ENCODE data around the gene ZFP90. TPM values are rescaled to one million over a fixed set of nuclear protein-coding genes. Genes with fewer than 3 reads are reported as not detected.
A peak's percentile ranks its signal among the peaks of the same experiment; 100 is the strongest.

ZFP90 gene
- total and polyA plus RNA-seq, 9 of the 15 experiments (the other 6 are each of a cell fraction or from before 2014, with no cell fraction given), result 0.66 to 2.9 (median 2.3) TPM

GRCh38 chr16:68538880-68539701, at the start of gene ZFP90 (continued):
- TF ChIP-seq GMEB1 (CRISPR knock-in tag; IDR thresholded peaks at IDR 0.05), result peak; percentile 42; the same call in 1 of the 2 replicates
- TF ChIP-seq, protein P1, sequence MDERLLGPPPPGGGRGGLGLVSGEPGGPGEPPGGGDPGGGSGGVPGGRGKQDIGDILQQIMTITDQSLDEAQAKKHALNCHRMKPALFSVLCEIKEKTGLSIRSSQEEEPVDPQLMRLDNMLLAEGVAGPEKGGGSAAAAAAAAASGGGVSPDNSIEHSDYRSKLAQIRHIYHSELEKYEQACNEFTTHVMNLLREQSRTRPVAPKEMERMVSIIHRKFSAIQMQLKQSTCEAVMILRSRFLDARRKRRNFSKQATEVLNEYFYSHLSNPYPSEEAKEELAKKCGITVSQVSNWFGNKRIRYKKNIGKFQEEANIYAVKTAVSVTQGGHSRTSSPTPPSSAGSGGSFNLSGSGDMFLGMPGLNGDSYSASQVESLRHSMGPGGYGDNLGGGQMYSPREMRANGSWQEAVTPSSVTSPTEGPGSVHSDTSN (CRISPR knock-in tag; IDR thresholded peaks at IDR 0.05; ENCODE audit: low read depth), result no peak
- TF ChIP-seq, protein P1 (tag; conservative IDR thresholded peaks at IDR 0.05; ENCODE audit: low read depth), result 0 out of 2 replicates have a peak, but pooled peaks have one; percentile 41
- TF ChIP-seq POLR2B (IDR thresholded peaks at IDR 0.05; ENCODE audit: low read depth, partially characterized antibody), result peak; percentile 34
- TF ChIP-seq ZC3H11A (IDR thresholded peaks at IDR 0.05; ENCODE audit: low read depth, low read length), result no peak
- peak; percentile 90 to 91 for TF ChIP-seq NRF1 (conservative IDR thresholded peaks at IDR 0.05 in 1 of 2, IDR thresholded peaks at IDR 0.05 in 1 of 2)
- TF ChIP-seq, protein P2, sequence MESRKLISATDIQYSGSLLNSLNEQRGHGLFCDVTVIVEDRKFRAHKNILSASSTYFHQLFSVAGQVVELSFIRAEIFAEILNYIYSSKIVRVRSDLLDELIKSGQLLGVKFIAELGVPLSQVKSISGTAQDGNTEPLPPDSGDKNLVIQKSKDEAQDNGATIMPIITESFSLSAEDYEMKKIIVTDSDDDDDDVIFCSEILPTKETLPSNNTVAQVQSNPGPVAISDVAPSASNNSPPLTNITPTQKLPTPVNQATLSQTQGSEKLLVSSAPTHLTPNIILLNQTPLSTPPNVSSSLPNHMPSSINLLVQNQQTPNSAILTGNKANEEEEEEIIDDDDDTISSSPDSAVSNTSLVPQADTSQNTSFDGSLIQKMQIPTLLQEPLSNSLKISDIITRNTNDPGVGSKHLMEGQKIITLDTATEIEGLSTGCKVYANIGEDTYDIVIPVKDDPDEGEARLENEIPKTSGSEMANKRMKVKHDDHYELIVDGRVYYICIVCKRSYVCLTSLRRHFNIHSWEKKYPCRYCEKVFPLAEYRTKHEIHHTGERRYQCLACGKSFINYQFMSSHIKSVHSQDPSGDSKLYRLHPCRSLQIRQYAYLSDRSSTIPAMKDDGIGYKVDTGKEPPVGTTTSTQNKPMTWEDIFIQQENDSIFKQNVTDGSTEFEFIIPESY (CRISPR knock-in tag; IDR thresholded peaks at IDR 0.05), result no peak
- peak; percentile 64 for TF ChIP-seq CREM (IDR thresholded peaks at IDR 0.05; ENCODE audit: low read depth)
- TF ChIP-seq RREB1 (CRISPR knock-in tag; IDR thresholded peaks at IDR 0.05), result no peak
- no peak for TF ChIP-seq OTX1 (CRISPR knock-in tag; IDR thresholded peaks at IDR 0.05)
- TF ChIP-seq, protein P3, sequence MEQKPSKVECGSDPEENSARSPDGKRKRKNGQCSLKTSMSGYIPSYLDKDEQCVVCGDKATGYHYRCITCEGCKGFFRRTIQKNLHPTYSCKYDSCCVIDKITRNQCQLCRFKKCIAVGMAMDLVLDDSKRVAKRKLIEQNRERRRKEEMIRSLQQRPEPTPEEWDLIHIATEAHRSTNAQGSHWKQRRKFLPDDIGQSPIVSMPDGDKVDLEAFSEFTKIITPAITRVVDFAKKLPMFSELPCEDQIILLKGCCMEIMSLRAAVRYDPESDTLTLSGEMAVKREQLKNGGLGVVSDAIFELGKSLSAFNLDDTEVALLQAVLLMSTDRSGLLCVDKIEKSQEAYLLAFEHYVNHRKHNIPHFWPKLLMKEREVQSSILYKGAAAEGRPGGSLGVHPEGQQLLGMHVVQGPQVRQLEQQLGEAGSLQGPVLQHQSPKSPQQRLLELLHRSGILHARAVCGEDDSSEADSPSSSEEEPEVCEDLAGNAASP (IDR thresholded peaks at IDR 0.05), result no peak

Data from K562 (cell line).